ENCODE measurements around the gene ZNF804B.

DNA sequence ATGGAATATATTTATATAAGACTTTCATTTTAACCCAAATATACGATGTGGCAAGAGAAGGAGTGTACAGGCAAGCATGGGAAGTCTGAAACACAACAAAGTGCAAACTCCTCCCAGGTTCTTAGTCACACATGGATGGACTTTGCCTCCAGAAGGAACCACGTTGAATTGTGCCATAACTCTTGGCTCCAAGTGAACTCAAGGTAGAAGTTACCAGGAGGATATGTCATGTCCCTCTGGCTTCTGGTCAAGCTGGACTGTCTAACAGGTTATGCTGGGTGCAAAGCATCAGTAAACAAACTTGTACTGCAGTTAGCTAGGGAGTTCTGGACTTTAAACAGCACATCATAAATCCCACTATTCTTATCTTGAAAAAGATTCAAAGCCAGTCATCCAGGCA is 364.4 kb downstream of the ZNF804B start:
- no peak for TF ChIP-seq EZH2 (IDR thresholded peaks at IDR 0.05; ENCODE audit: low read length, unreplicated experiment)
- TF ChIP-seq, protein P1, sequence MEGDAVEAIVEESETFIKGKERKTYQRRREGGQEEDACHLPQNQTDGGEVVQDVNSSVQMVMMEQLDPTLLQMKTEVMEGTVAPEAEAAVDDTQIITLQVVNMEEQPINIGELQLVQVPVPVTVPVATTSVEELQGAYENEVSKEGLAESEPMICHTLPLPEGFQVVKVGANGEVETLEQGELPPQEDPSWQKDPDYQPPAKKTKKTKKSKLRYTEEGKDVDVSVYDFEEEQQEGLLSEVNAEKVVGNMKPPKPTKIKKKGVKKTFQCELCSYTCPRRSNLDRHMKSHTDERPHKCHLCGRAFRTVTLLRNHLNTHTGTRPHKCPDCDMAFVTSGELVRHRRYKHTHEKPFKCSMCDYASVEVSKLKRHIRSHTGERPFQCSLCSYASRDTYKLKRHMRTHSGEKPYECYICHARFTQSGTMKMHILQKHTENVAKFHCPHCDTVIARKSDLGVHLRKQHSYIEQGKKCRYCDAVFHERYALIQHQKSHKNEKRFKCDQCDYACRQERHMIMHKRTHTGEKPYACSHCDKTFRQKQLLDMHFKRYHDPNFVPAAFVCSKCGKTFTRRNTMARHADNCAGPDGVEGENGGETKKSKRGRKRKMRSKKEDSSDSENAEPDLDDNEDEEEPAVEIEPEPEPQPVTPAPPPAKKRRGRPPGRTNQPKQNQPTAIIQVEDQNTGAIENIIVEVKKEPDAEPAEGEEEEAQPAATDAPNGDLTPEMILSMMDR (conservative IDR thresholded peaks at IDR 0.05; ENCODE audit: low read depth, low read length) = no peak
